Colon (tissue), 2 donors: ENCODE data around the gene PASD1.
"Not testable (repeated sequence)": the region's sequence is repeated elsewhere in the genome, so short reads cannot be mapped to it uniquely, and the experiment has no call there.

Source experiments
- FAIRE-seq: peaks from 2 replicates; lab custom pipeline; 2012; peaks lifted over from hg19 to GRCh38; lab: Jason Lieb, UNC
- donor health status: control.
- donor health status: control.

PASD1 gene

GRCh38 chrX:151563449-151563848 lies at the start of gene PASD1:
Gene PASD1 (plus strand): TSS chrX:151563675. CDS start chrX:151601554, 37,879 bp downstream.
- FAIRE-seq: no peak

GRCh38 chrX:151515237-151515636 lies 48.2 kb upstream of the PASD1 start:
- FAIRE-seq: no peak

GRCh38 chrX:151516538-151517187 lies 46.8 kb upstream of the PASD1 start:
- no peak for FAIRE-seq

- FAIRE-seq: no peak
Measured at GRCh38 chrX:151517421-151517820, 46.1 kb upstream of the PASD1 start.

GRCh38 chrX:151523351-151523750 lies 40.1 kb upstream of the PASD1 start:
- FAIRE-seq: no peak

- peak; percentile 89 for FAIRE-seq
Measured at GRCh38 chrX:151536571-151536970, 26.9 kb upstream of the PASD1 start.

GRCh38 chrX:151537572-151537971 lies 25.9 kb upstream of the PASD1 start:
- no peak for FAIRE-seq

- no peak for FAIRE-seq
Measured at GRCh38 chrX:151538190-151539122, 25.0 kb upstream of the PASD1 start.

GRCh38 chrX:151543706-151544105 lies 19.8 kb upstream of the PASD1 start:
- no peak for FAIRE-seq

- not testable (repeated sequence) for FAIRE-seq
Measured at GRCh38 chrX:151546226-151546625, 17.2 kb upstream of the PASD1 start.

GRCh38 chrX:151551176-151551575 lies 12.3 kb upstream of the PASD1 start:
- FAIRE-seq: not testable (repeated sequence)

GRCh38 chrX:151552743-151553142 lies 10.7 kb upstream of the PASD1 start:
- no peak for FAIRE-seq

GRCh38 chrX:151555301-151555700 lies 8.2 kb upstream of the PASD1 start:
- FAIRE-seq: not testable (repeated sequence)

- FAIRE-seq: not testable (repeated sequence)
Measured at GRCh38 chrX:151562485-151562884, 990 bp upstream of the PASD1 start.

- not testable (repeated sequence) for FAIRE-seq
Measured at GRCh38 chrX:151563003-151563402, 472 bp upstream of the PASD1 start.

GRCh38 chrX:151564035-151564434 lies 560 bp downstream of the PASD1 start:
- FAIRE-seq: no peak

GRCh38 chrX:151566872-151567271 lies 3.4 kb downstream of the PASD1 start:
- not testable (repeated sequence) for FAIRE-seq

GRCh38 chrX:151570561-151570960 lies 7.1 kb downstream of the PASD1 start:
- no peak for FAIRE-seq

GRCh38 chrX:151593384-151593783 lies 29.9 kb downstream of the PASD1 start:
- FAIRE-seq: not testable (repeated sequence)

GRCh38 chrX:151596282-151596681 lies 32.8 kb downstream of the PASD1 start:
- FAIRE-seq: peak; percentile 45

GRCh38 chrX:151604931-151605330 lies 41.5 kb downstream of the PASD1 start:
- no peak for FAIRE-seq

GRCh38 chrX:151609222-151609621 lies 45.7 kb downstream of the PASD1 start:
- FAIRE-seq: no peak

GRCh38 chrX:151621422-151621821 lies 57.9 kb downstream of the PASD1 start:
- no peak for FAIRE-seq
